Activated B cell treated with CpG ODN at 0.5 μM for 24 hours (primary cell): ENCODE data around the gene TTR. TPM values are rescaled to one million over a fixed set of nuclear protein-coding genes. Genes with fewer than 3 reads are reported as not detected.

Experiments
- ATAC-seq: fragments of 200-7000 bp; cut with Tn5 transposase; one replicate; pipeline ENCODE4 v1.10.0; 2021; ENCODE audit warnings: low read depth, mild to moderate bottlenecking, moderate library complexity
- CTCF ChIA-PET: fragments of 350-600 bp; sonication (Branson Sonifier 250); formaldehyde crosslinking; loops from one replicate; lab custom pipeline; 2021; ENCODE audit warnings: antibody characterized with exemption; lab: Charles Lee
- POLR2A ChIA-PET: fragments of 350-600 bp; sonication (Branson Sonifier 250); formaldehyde crosslinking; loops from one replicate; lab custom pipeline; 2021; ENCODE audit warnings: antibody characterized with exemption; lab: Charles Lee
- DNase-seq: peaks from one replicate; pipeline ENCODE4 v3.0.0; 2022
- H3K27ac Mint-ChIP-seq: one replicate; pipeline ENCODE4 v1.8.0; 2020; ENCODE audit warnings: mixed read lengths
- H3K27me3 Mint-ChIP-seq: one replicate; pipeline ENCODE4 v1.8.0; 2021; ENCODE audit warnings: mixed read lengths
- H3K36me3 Mint-ChIP-seq: one replicate; pipeline ENCODE4 v1.8.0; 2021; ENCODE audit warnings: low read depth, mixed read lengths
- H3K4me1 Mint-ChIP-seq: one replicate; pipeline ENCODE4 v1.8.0; 2021; ENCODE audit warnings: mixed read lengths
- H3K4me3 Mint-ChIP-seq: one replicate; pipeline ENCODE4 v1.8.0; 2020; ENCODE audit warnings: mild to moderate bottlenecking, mixed read lengths
- H3K9me3 Mint-ChIP-seq: one replicate; pipeline ENCODE4 v1.8.0; 2020; ENCODE audit warnings: mixed read lengths
- CTCF ChIP-seq: fragments of 200-600 bp; IDR thresholded peaks from one replicate; pipeline ENCODE4 v1.8.0; 2022; ENCODE audit warnings: antibody characterized with exemption, mild to moderate bottlenecking
- intact Hi-C: fragments of 100-400 bp; cut with micrococcal nuclease; formaldehyde crosslinking; loops from one replicate; pipeline ENCODE4 v1.15.1; 2024
- total RNA-seq: library from RNA; stranded (reverse); gene quantifications from 2 replicates; pipeline ENCODE4 v1.2.3, GENCODE V29; 2022

TTR gene
- total RNA-seq, 1 donor from 2014 or later, result not detected

DNA sequence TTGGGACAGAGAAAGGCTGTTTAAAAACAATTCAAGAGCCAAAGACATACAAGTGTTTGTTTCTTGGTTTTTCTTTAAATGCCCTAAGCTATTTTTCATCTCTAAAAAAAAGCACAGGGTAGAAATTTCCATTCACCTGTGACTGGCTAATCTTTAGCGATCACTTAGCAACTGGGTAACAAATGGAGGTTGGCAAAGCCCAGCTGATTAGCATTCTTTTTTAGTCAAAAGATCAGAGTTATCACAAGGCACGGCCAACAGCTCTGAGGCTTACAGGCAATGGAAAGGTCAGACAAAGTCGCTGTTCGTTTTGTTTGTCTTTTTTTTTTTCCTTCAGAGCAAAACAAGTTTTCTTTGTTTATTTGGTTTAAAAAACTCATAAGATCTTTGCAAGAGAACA, 29.0 kb upstream of the TTR start:
- H3K27me3 Mint-ChIP-seq, result peaks cover 4% of the 10 kb centered on the region
- H3K36me3 Mint-ChIP-seq, result no peaks in the 10 kb centered on the region
- H3K27ac Mint-ChIP-seq, result no peak overlapping the region
- no peak for TF ChIP-seq CTCF
- no peak overlapping the region for H3K4me3 Mint-ChIP-seq
- ChIA-PET POLR2A (no interaction called here), CTCF (interaction anchor here (1.2 kb wide), 1 partner anchor 160 kb away, joined by 3 read pairs; no protein-coding TSS in a partner anchor)
- ATAC-seq (no peak), DNase-seq (no peak)
- H3K9me3 Mint-ChIP-seq, result no peaks in the 10 kb centered on the region
- intact Hi-C loops, result no loop called here
- H3K4me1 Mint-ChIP-seq, result no peaks in the 10 kb centered on the region

DNA sequence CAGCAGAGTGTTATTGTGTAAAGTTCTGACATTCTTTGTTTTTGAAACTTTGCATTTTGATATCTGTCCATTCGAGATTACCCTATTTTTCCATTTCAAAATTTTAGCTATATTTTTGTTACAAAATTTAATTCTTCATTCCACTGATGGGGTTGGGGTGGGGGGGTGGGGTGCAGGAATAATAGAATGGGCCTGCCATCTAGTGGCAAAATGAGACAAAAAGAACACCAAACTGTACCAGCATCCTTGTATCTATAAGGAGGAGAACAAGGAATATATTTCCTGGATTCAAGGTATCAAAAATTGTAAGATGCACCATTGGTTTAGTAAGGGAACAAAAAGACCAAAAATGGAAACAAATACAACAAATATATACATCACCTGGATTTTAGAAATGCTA, 27.9 kb upstream of the TTR start:
- H3K27me3 Mint-ChIP-seq, result peaks cover 4% of the 10 kb centered on the region
- H3K9me3 Mint-ChIP-seq, result no peaks in the 10 kb centered on the region
- ATAC-seq, result no peak
- ChIA-PET POLR2A (no interaction called here), CTCF (interaction anchor here (1.1 to 1.8 kb wide), 3 partner anchors 8 to 159 kb away, joined by 3 to 8 read pairs (median 3); no protein-coding TSS in a partner anchor)
- no peak overlapping the region for H3K27ac Mint-ChIP-seq
- H3K36me3 Mint-ChIP-seq, result no peaks in the 10 kb centered on the region
- H3K4me1 Mint-ChIP-seq, result no peaks in the 10 kb centered on the region
- intact Hi-C loops, result no loop called here
- TF ChIP-seq CTCF, result no peak
- no peak for DNase-seq
- H3K4me3 Mint-ChIP-seq, result no peak overlapping the region

GRCh38 chr18:31565345-31565744, 26.3 kb upstream of the TTR start:
- Mint-ChIP-seq H3K4me1 (no peaks in the 10 kb centered on the region), H3K4me3 (no peak overlapping the region), H3K36me3 (no peaks in the 10 kb centered on the region), H3K9me3 (no peaks in the 10 kb centered on the region), H3K27ac (no peak overlapping the region), H3K27me3 (peaks cover 4% of the 10 kb centered on the region)
- POLR2A ChIA-PET, result no interaction called here
- TF ChIP-seq CTCF, result no peak
- ATAC-seq, result no peak
- intact Hi-C loops, result no loop called here
- CTCF ChIA-PET, result no interaction called here
- DNase-seq, result no peak

- ChIA-PET CTCF (interaction anchor here (0.6 kb wide), 1 partner anchor 161 kb away, joined by 3 read pairs; no protein-coding TSS in a partner anchor), POLR2A (no interaction called here)
- H3K27me3 Mint-ChIP-seq, result peaks cover 4% of the 10 kb centered on the region
- H3K4me1 Mint-ChIP-seq, result no peaks in the 10 kb centered on the region
- DNase-seq, result no peak
- H3K36me3 Mint-ChIP-seq, result no peaks in the 10 kb centered on the region
- no peaks in the 10 kb centered on the region for H3K9me3 Mint-ChIP-seq
- TF ChIP-seq CTCF, result no peak
- no peak overlapping the region for H3K27ac Mint-ChIP-seq
- ATAC-seq, result no peak
- intact Hi-C loops, result no loop called here
- H3K4me3 Mint-ChIP-seq, result no peak overlapping the region
Observed at GRCh38 chr18:31565782-31566512, 25.7 kb upstream of the TTR start.

- Mint-ChIP-seq H3K4me3 (no peak overlapping the region), H3K27me3 (peaks cover 4% of the 10 kb centered on the region), H3K4me1 (no peaks in the 10 kb centered on the region), H3K27ac (no peak overlapping the region), H3K9me3 (no peaks in the 10 kb centered on the region), H3K36me3 (no peaks in the 10 kb centered on the region)
- no peak for ATAC-seq
- ChIA-PET CTCF (interaction anchor here (0.6 kb wide), 1 partner anchor 160 kb away, joined by 3 read pairs; no protein-coding TSS in a partner anchor), POLR2A (no interaction called here)
- intact Hi-C loops, result no loop called here
- no peak for TF ChIP-seq CTCF
- DNase-seq, result no peak
Observed at GRCh38 chr18:31566576-31567306, 24.9 kb upstream of the TTR start.
